GM18502 (cell line): Measurements from ENCODE around the gene RBM15.

Experiments used
- ATAC-seq: cut with Tn5 transposase; IDR thresholded peaks from one replicate; pipeline ENCODE4 v1.9.1; 2021; ENCODE audit warnings: mild to moderate bottlenecking; ENCODE audit not compliant: unreplicated experiment, poor library complexity

The RBM15 gene

DNA sequence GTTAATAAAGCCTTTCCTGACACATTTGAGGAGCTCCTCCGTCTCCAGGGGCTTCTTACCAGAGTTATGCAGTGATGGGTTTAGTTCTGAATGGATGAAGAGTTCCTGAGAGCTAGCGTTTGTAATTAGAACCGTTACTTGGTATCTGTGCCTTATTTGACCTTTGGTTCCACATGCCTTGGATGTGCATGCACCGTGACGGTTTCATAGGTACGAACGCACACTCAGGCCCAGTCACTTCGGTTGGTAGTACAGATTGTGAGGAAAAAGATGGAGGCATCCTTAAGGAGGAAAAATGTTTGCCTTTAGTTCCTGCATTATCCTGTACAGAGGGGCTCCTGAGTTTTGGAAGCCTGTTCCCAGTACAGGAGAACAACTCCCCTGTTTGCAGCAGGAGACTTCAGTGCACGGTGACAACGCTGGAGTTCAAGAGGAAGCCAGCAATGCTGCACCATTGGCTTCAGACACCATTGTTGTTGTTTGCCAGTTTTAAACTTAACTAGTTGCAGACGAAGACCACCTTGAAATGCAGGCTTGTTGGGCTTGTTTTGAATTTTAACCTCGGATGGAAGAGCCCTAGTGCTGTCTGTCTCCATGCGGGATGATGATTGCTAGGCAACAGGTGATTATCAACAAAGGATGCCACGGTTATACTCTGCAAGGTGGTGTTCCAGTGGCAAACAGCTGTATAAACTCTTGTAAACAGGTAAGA lies 8.2 kb downstream of the RBM15 start:
- no peak for ATAC-seq

DNA sequence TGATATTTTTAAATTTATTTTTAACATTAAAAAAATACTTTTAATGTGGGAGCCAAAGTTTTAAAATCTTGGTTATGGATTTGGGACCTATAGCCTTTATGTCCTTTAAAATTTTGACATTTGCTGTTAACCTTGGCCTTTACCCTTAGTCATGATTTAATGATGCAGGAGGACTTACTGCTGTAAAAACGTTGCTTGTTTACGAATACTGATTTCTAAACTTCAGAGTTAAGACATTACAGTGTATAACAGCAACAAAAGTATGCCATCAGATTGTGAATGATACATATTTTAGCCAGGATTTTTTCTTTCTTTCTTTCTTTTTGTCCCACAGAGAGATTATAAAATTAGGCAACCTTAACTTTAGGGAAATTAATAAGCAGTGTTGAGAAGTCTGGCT lies 8.9 kb downstream of the RBM15 start:
- no peak for ATAC-seq

DNA sequence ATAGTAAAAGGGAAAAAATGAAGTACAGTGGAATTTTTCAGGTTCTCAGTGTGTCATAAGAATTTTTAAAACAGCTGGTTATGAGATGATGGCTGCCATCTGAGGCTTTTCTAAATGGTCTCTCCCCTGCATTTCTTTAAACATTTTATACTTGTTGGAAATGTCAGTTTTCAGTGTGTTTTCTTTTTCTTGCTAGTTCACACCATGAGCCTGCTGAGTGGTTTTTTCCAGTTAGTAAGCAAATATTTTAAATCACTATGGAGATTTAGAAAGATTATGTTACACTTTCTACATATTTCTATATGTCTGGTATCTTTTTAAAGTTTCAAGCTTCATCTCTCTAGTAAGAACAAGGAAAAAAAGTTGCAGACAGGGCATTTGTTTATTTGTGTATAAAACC lies 9.6 kb downstream of the RBM15 start:
- no peak for ATAC-seq

- ATAC-seq: no peak
These were observed 11.2 kb downstream of the RBM15 start for GRCh38 chr1:110350360-110350759.

- no peak for ATAC-seq
These were observed 16.1 kb downstream of the RBM15 start for GRCh38 chr1:110355321-110355720.

GRCh38 chr1:110356379-110356778 lies 17.2 kb downstream of the RBM15 start:
- no peak for ATAC-seq

DNA sequence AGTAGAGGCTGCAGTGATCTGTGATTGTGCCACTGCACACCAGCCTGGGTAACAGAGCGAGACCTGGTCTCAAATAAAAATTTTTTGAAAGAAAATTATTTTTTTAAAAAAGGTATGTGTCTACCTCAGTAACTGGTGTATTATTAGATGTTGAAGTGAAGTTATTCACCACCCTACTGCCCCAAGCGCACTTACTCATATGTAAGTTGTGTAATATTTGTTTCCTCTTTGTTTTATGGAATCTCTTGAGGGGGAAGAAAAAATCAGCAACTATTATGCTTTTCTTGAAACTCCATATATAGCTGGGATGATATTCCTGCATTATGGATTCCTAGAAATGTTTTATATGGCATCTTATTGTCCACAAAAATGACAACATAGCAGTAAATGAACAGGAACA lies 21.3 kb downstream of the RBM15 start:
- ATAC-seq: no peak

GRCh38 chr1:110361856-110362255 lies 22.7 kb downstream of the RBM15 start:
- no peak for ATAC-seq

- no peak for ATAC-seq
These were observed 25.0 kb downstream of the RBM15 start for GRCh38 chr1:110364221-110364620.

DNA sequence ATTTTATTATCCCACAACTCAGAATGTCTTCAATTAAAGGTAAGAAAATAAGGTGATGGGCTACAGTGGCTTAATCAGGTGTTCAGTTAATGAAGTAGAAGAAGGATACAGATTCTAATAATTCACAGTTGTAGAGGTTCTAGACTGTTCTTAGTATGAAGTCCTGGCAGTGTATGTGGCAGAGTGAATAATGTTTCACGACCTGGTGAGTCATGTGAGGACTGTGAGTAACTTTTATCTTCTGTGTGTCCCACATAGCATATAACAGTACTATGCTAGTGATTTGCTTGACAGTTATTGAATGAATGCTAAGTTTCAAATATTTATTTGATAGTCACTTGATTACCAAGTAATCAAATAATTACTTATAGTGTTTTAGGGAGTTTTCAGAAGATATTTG lies 31.6 kb downstream of the RBM15 start:
- no peak for ATAC-seq

DNA sequence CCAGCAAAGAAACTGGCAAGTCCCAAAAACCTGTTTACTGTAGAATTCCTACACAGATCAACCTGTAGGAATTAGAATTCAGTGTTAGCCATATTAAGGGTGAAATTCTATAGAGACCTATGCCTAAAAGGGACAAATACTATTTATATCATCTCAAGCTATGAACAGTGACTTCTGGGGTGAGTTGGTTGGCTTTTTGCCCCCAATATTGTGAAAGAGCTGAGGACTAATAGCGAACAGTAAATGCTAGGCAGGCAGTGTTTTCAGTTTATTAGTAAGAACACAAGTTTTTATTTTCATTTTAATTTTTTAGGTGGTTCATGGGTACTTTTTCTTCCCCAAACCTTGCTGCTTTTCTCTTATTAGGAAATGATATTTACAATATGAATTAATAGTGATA lies 36.3 kb downstream of the RBM15 start:
- ATAC-seq: no peak

DNA sequence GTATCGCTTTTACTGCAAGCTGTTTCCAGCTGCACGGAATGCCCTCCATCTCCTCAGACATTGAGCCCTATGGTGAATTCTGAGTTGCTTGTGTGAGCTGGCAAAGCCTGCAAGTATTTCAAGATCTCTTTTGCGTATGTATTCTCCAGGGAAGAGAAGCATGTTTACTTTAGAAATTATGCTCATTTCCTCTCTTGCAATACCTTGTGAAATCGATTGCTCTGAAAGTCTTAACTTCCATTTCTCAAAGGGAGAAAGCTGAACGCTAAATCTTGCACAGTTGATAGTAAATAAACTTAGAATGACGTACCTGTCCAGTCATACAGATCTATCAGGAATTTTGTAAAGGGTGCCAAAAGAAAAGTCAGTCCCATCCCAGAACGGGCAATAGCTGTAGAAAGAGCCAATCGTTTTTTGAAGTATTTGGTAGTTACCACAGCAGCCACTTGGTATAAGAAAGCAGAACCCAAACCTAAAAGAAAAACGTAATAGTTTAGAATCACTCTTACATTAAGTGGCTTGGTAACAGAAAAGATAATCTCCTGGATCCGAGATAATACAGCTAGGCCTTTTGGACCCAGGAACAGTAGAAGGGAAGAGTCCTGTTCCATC lies 41.6 kb downstream of the RBM15 start:
- ATAC-seq: no peak

DNA sequence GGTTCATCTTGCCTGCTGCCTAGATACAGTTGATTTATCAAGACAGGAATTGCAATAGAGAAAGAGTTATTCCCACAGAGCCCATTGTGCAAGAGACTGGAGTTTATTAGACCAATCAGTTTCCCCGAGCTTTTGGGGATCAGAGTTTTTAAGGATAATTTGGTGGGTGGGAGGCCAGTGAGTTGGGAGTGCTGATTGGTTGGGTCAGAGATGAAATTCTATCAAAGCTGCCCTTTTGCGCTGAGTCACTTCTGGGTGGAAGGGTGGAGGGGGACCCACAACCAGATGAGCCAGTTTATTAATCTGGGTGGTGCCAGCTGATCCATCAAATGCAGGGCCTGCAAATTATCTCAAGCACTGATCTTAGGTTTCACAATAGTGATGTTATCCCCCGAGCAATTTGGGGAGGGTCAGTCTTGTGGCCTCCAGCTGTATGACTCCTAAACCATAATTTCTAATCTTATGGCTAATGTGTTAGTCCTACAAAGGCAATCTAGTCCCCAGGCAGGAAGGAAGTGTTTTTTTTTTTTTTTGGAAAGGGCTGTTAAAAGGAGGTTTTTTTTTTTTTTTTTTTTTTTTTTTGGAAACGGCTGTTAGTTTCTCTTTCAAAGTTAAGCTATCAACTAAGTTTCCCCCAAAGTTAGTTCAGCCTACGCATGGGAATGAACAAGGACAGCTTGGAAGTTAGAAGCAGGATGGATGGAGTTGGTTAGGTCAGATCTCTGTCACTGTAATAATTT lies 44.2 kb downstream of the RBM15 start:
- no peak for ATAC-seq

DNA sequence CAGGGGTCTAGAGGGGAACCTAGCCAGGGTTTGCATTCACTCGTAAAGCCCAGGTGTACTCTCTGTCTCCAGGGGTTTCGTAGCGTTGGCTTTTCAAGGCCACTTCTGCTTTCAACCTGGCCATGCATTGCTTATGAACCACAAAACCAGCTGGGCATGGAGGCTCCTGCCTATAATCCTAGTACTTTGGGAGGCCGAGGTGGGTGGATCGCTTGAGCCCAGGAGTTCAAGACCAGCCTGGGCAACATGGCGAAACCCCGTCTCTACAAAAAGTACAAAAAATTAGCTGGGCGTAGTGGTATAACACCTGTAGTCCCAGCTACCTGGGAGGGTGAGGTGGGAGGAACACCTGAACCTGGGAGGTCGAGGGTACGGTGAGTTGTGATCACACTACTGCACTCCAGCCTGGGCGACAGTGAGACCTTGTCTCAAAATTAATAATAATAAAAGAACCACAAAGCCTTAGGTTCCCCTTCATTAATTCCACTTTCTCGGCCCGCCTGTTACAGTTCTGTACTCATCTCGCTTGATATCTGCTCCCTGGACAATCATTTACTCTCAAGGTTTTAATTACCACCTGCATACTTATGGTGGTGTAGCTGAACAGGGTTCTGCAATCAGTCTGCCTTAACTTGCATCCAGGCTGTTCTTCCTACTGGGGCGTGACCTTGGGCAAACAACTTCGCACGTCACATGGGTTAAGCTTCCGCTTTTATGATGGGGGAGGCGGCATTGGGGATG lies 45.6 kb downstream of the RBM15 start:
- ATAC-seq: peak; percentile 62

- no peak for ATAC-seq
These were observed 46.2 kb downstream of the RBM15 start for GRCh38 chr1:110385369-110385768.

GRCh38 chr1:110387048-110387754 lies 48.0 kb downstream of the RBM15 start:
- ATAC-seq: no peak

GRCh38 chr1:110390096-110390495 lies 50.9 kb downstream of the RBM15 start:
- no peak for ATAC-seq

DNA sequence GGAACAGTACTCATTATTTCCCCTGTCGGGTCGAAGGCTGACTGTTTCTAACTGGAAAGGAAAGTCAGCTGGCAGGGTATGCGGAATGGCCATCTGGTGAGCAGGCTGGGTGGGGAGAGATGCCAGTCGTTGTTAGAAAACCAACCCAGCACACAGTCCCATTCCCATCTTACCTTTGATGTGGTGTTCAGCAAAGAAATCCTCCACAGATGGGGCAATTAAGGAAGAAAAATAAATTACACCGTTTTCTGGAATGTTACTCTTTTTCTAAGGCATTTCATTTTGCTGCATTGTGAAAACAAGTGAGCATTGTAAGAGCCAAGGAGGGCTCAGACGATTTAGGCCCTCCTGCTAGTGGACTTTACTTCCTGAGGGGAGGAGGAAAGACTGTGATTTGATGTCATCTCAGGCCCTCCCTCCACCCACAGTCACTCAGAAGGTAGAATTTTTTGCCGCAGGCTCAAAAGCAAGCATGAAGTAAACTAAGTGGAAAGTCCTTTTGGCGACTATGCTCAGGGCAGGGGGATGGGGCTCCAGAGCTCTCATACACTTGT lies 51.6 kb downstream of the RBM15 start, which contains the start of gene SLC16A4:
Gene SLC16A4, minus strand, starts transcription at position 335 of the 554 bp plus-strand sequence. CDS start 1,703 bp downstream, outside the sequence.
- ATAC-seq: no peak

GRCh38 chr1:110393286-110393685 lies 54.1 kb downstream of the RBM15 start:
- ATAC-seq: no peak
